Stomach smooth muscle (tissue), 2 donors: ENCODE results near the gene ZNF512B.
"Not testable (repeated sequence)": the region's sequence is repeated elsewhere in the genome, so short reads cannot be mapped to it uniquely, and the experiment has no call there.

ENCODE experiments used
- H3K27ac ChIP-seq: one replicate; pipeline ENCODE4 v1.7.0; 2013; ENCODE audit warnings: mild to moderate bottlenecking, low read length, inconsistent platforms
- H3K27me3 ChIP-seq, 2 donors: one replicate each; pipeline ENCODE4 v1.7.0; 2013; ENCODE audit warnings: low read length in 2 of 2; ENCODE audit not compliant: insufficient read depth in 2 of 2, control insufficient read depth in 1 of 2
- H3K36me3 ChIP-seq, 2 donors: one replicate each; pipeline ENCODE4 v1.7.0; 2013; ENCODE audit warnings: low read length in 2 of 2; ENCODE audit not compliant: control insufficient read depth in 2 of 2, insufficient read depth in 2 of 2
- H3K4me1 ChIP-seq: one replicate; pipeline ENCODE4 v1.7.0; 2013; ENCODE audit warnings: low read length; ENCODE audit not compliant: control insufficient read depth, insufficient read depth
- H3K4me3 ChIP-seq, 2 donors: one replicate each; pipeline ENCODE4 v1.7.0; 2013; ENCODE audit warnings: low read length in 2 of 2
- H3K9ac ChIP-seq, 2 donors: one replicate each; pipeline ENCODE4 v1.7.0; 2013; ENCODE audit warnings: low read length in 2 of 2, mild to moderate bottlenecking in 1 of 2
- H3K9me3 ChIP-seq, 2 donors: one replicate each; pipeline ENCODE4 v1.7.0; 2013; ENCODE audit warnings: low read length in 2 of 2; ENCODE audit not compliant: control insufficient read depth in 2 of 2
- donor health status: healthy.
- donor health status: Pancreatic carcinoma.

The ZNF512B gene

DNA sequence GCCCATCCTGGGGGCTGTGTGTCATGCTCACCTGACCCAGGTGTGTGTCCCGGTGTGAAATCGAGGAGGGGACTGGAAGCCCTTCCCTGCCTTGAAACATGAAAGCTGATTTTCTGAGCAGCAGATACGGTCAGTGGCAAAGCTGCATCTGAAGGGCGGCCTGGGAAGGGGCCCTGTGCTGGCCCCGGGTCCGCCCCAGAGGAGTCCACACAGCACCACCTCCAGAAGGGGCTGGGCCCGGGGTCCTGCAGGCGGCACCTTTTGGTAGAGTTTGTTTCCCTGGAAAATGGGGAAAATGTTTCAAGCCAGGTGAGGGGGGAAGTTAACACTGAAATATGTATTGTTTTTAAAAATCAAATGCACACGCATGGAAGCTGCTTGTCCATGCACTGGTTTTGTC is 34.3 kb downstream of the ZNF512B start:
- H3K36me3 ChIP-seq = peaks cover 29 to 37% of the 10 kb centered on the region in 2 donors
- H3K9ac ChIP-seq = no peak overlapping the region
- no peaks in the 10 kb centered on the region for H3K27me3 ChIP-seq
- peaks cover 12% of the 10 kb centered on the region for H3K4me1 ChIP-seq
- H3K9me3 ChIP-seq = no peaks in the 10 kb centered on the region
- H3K27ac ChIP-seq = no peak overlapping the region
- no peak overlapping the region for H3K4me3 ChIP-seq

DNA sequence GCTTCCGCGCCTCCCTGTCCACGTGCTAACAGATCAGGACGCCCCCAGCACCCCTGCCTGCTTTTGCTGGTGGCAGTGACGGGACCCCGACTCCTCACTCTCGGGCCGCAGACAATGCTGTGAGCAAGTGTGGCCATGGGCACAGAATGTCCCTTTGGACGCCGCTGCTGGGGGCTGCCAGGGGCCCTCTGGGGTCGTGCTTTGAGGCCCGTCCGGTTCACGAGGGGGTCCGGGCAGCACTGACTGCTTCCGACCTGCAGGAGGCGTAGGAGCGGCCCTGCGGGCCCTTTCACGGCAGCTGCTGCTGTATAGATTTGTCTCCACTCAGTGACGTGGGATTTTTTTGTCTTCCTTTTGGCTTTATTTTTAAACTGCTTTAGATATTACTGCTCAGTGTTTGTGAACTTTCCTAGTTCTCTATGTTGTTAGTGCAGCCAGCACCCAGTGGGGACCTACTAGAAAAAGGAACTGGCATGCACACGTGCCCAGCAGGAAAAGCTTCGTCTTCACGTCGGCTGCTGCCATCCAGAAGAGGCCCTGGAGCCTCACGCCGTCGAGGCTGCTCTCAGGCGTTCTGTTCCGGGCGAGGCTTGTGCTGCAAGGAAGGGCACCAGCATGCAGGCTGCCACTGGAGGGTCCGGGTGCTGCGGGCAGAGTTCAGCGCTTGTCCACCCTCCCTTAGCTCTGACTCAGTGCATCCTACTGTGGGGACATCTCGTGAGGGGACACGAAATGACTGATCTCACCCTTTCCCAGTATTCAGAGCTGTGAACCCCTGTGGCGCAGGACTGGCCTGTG is 35.3 kb downstream of the ZNF512B start:
- no peaks in the 10 kb centered on the region for H3K9me3 ChIP-seq
- peaks cover 12% of the 10 kb centered on the region for H3K4me1 ChIP-seq
- H3K36me3 ChIP-seq = peaks cover 28 to 37% of the 10 kb centered on the region in 2 donors
- no peak overlapping the region for H3K9ac ChIP-seq
- H3K27me3 ChIP-seq = no peaks in the 10 kb centered on the region
- H3K4me3 ChIP-seq = no peak overlapping the region
- no peak overlapping the region for H3K27ac ChIP-seq

- H3K27ac ChIP-seq = no peak overlapping the region
- H3K27me3 ChIP-seq = no peaks in the 10 kb centered on the region
- peaks cover 34 to 41% of the 10 kb centered on the region in 2 donors for H3K36me3 ChIP-seq
- H3K9ac ChIP-seq = no peak overlapping the region
- no peak overlapping the region for H3K4me3 ChIP-seq
- H3K4me1 ChIP-seq = peaks cover 12% of the 10 kb centered on the region
- H3K9me3 ChIP-seq = no peaks in the 10 kb centered on the region
Measured at GRCh38 chr20:63933646-63934045, 36.1 kb downstream of the ZNF512B start.

- Histone ChIP-seq H3K36me3 (peaks cover 39 to 49% of the 10 kb centered on the region in 2 donors), H3K27ac (no peak overlapping the region), H3K9ac (no peak overlapping the region), H3K27me3 (no peaks in the 10 kb centered on the region), H3K9me3 (no peaks in the 10 kb centered on the region), H3K4me3 (no peak overlapping the region), H3K4me1 (peaks cover 11% of the 10 kb centered on the region)
Measured at GRCh38 chr20:63932606-63933160, 37.0 kb downstream of the ZNF512B start.

DNA sequence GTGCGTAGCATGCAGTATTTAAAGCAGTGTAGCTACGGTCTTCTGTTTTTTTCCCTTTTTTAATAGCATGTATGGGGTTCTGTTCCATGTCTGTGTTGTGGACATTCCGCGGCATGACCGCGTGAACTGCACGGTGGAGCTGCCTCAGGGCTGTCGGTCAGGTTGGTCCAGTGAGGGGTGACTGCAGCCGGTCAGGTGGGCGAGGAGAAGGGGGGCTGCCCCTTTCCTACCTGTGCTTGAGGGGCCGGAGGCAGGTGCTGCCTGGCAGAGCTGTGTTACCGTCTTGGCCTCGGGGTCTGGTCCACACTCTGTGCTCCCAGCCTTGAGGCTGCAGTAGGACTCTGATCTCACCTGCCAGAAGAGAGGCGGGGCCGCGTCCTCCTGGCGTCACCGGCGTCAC is 38.0 kb downstream of the ZNF512B start:
- H3K9me3 ChIP-seq = no peaks in the 10 kb centered on the region
- no peak overlapping the region for H3K9ac ChIP-seq
- no peaks in the 10 kb centered on the region for H3K27me3 ChIP-seq
- H3K4me3 ChIP-seq = no peak overlapping the region
- H3K27ac ChIP-seq = no peak overlapping the region
- H3K36me3 ChIP-seq = peaks cover 43 to 52% of the 10 kb centered on the region in 2 donors
- H3K4me1 ChIP-seq = peaks cover 7% of the 10 kb centered on the region

DNA sequence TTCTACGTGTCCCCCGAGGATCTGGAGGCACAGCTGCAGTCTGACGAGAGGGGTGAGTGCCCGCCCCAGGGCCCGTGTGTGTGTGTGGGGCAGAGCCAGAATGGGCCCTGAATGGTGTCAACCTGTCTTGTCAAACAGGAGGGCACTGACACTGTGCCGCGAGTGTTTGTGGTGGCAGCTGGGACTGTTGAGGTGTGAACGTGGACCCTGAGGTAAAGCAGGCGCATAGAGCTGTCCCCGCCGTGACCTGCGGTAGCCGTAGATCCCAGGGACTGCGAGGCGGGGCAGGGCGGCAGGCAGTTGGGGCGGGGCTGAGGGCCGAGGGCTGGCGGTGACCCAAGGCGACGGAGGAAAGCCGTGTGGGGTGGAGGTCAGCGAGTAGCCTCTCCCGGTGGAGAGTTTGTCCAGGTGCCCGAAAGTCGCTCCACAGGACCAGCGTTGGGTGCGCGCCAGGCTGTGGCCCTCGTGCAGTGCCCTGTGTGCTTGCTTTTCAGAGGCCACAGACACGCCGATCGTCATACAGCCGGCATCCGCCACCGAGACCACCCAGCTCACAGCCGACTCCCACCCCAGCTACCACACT is 38.7 kb downstream of the ZNF512B start:
- Histone ChIP-seq H3K4me1 (peaks cover 7% of the 10 kb centered on the region), H3K36me3 (peaks cover 44 to 55% of the 10 kb centered on the region in 2 donors)

GRCh38 chr20:63929473-63929883 is 40.3 kb downstream of the ZNF512B start:
- not testable (repeated sequence) for H3K4me3 ChIP-seq, H3K9me3 ChIP-seq, H3K9ac ChIP-seq, H3K27me3 ChIP-seq, H3K27ac ChIP-seq, H3K4me1 ChIP-seq
- H3K36me3 ChIP-seq = peaks cover 37 to 49% of the 10 kb centered on the region in 2 donors

More for the DNA sequence above, 38.7 kb downstream of the ZNF512B start:
- Histone ChIP-seq H3K9me3 (no peaks in the 10 kb centered on the region), H3K4me3 (no peak overlapping the region), H3K9ac (no peak overlapping the region), H3K27ac (no peak overlapping the region), H3K27me3 (no peaks in the 10 kb centered on the region)

DNA sequence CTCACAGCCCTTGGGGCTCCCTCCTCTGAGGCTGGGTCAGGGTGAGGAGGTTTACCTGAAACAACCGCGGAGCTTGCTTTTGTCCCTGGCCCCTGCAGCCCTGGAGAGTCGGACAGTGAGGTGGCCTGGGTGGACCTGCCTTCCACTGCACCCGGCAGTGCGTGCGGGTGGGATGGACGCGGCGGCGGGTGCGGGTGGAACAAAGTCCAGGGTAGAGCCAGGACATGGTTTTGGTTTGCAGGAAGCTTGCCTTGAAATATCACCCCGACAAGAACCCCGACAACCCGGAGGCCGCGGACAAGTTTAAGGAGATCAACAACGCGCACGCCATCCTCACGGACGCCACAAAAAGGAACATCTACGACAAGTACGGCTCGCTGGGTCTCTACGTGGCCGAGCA is 40.7 kb downstream of the ZNF512B start:
- Histone ChIP-seq H3K9ac (no peak overlapping the region), H3K27ac (no peak overlapping the region), H3K4me1 (no peaks in the 10 kb centered on the region), H3K4me3 (no peak overlapping the region), H3K9me3 (no peaks in the 10 kb centered on the region), H3K36me3 (peaks cover 37 to 49% of the 10 kb centered on the region in 2 donors), H3K27me3 (no peaks in the 10 kb centered on the region)

DNA sequence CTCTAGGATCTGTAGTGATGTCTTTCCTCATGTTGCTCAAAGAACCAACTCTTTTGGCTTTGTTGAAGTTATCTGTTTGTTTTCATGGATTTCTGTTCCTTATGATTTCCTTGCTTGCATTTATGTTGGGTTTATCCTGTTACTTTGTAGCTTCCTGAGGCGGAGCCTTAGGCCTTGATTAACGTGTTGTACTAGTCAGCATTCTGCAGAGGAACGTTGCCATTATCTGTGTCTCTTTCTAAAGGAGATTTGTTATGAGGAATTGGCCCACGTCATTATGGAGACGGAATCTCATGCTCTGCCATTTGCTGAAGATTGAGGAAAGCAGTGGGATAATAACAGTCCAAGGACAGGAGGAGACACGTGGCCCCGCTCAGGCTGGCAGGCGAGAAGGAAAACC is 43.4 kb downstream of the ZNF512B start:
- no peaks in the 10 kb centered on the region for H3K9me3 ChIP-seq
- no peaks in the 10 kb centered on the region for H3K27me3 ChIP-seq
- H3K27ac ChIP-seq = no peak overlapping the region
- no peak overlapping the region for H3K9ac ChIP-seq
- H3K4me1 ChIP-seq = no peaks in the 10 kb centered on the region
- H3K36me3 ChIP-seq = peaks cover 23 to 30% of the 10 kb centered on the region in 2 donors
- H3K4me3 ChIP-seq = no peak overlapping the region

DNA sequence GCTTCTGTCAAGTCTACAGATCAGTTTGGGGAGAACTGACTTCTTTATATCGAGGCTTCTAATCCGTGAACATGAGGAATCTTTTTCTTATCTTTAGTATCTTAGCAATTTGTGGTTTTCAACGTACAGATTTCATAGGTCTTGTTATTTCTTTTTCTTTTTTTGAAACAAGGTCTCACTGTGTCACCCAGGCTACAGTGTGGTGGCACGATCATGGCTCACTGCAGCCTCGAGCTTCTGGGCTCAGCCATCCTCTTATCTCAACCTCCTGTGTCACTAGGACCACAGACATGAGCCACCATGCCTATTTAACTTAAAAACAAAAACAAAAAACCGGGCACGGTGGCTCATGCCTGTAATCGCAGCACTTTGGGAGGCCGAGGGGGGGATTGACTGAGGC is 45.5 kb downstream of the ZNF512B start:
- Histone ChIP-seq H3K9ac (no peak overlapping the region), H3K4me3 (no peak overlapping the region), H3K27me3 (no peaks in the 10 kb centered on the region), H3K27ac (no peak overlapping the region), H3K4me1 (no peaks in the 10 kb centered on the region), H3K9me3 (no peaks in the 10 kb centered on the region), H3K36me3 (peaks cover 16 to 18% of the 10 kb centered on the region in 2 donors)

- H3K36me3 ChIP-seq = peaks cover 10 to 14% of the 10 kb centered on the region in 2 donors
- no peak overlapping the region for H3K4me3 ChIP-seq
Measured at GRCh38 chr20:63923651-63924050, 46.1 kb downstream of the ZNF512B start.

More at GRCh38 chr20:63923651-63924050, 46.1 kb downstream of the ZNF512B start:
- Histone ChIP-seq H3K4me1 (no peaks in the 10 kb centered on the region), H3K27ac (no peak overlapping the region), H3K9ac (no peak overlapping the region), H3K9me3 (no peaks in the 10 kb centered on the region), H3K27me3 (no peaks in the 10 kb centered on the region)
